ENCODE data around the gene LTC4S. TPM values are rescaled to one million over a fixed set of nuclear protein-coding genes. Genes with fewer than 3 reads are reported as not detected.

The LTC4S gene
- total RNA-seq, 1 donor from 2014 or later, result 91.7 TPM

- intact Hi-C loops (cut with DNase I), result loop anchor here (1.0 kb wide), 2 partner anchors 31 to 33 kb away; partner anchors contain the start of gene MAML1
- Histone ChIP-seq H3K4me3 (peak overlapping the region in 1 of 2 donors; percentile 16), H3K27ac (peak overlapping the region; percentile 74 to 91), H3K36me3 (peaks cover 12% of the 10 kb centered on the region in 2 donors), H3K4me1 (peaks cover 22 to 52% of the 10 kb centered on the region in 2 donors), H3K27me3 (no peaks in the 10 kb centered on the region), H3K9me3 (no peaks in the 10 kb centered on the region)
- peak; percentile 76 to 91 (median 89) for TF ChIP-seq CTCF (IDR thresholded peaks at IDR 0.05)
- DNase-seq (ENCODE audit: low spot score in 2 of 2), result peak in 1 of 2 donors; percentile 90
Observed at GRCh38 chr5:179763215-179763945, 30.4 kb upstream of the LTC4S start.

- peak overlapping the region; percentile 74 to 91 for H3K27ac ChIP-seq
- no peak for TF ChIP-seq CTCF (IDR thresholded peaks at IDR 0.05)
- no peaks in the 10 kb centered on the region for H3K9me3 ChIP-seq
- H3K4me1 ChIP-seq, result peaks cover 22 to 50% of the 10 kb centered on the region in 2 donors
- no peak for DNase-seq (ENCODE audit: low spot score in 2 of 2)
- H3K36me3 ChIP-seq, result peaks cover 14 to 18% of the 10 kb centered on the region in 2 donors
- no peak overlapping the region for H3K4me3 ChIP-seq
- intact Hi-C loops (cut with DNase I), result loop anchor here (2.0 kb wide), 3 partner anchors 55 to 143 kb away; partner anchors contain the start of genes MRNIP and TBC1D9B
- no peaks in the 10 kb centered on the region for H3K27me3 ChIP-seq
Observed at GRCh38 chr5:179764056-179764455, 29.7 kb upstream of the LTC4S start.

- Histone ChIP-seq H3K27ac (peak overlapping the region; percentile 74 to 91), H3K4me1 (peaks cover 22 to 45% of the 10 kb centered on the region in 2 donors), H3K36me3 (peaks cover 27 to 29% of the 10 kb centered on the region in 2 donors), H3K9me3 (no peaks in the 10 kb centered on the region), H3K27me3 (no peaks in the 10 kb centered on the region), H3K4me3 (peak overlapping the region in 1 of 2 donors; percentile 13)
- intact Hi-C loops (cut with DNase I), result loop anchor here (2.0 kb wide), 3 partner anchors 53 to 141 kb away; partner anchors contain the start of genes MRNIP and TBC1D9B
- no peak for TF ChIP-seq CTCF (IDR thresholded peaks at IDR 0.05)
- DNase-seq (ENCODE audit: low spot score in 2 of 2), result peak in 1 of 2 donors; percentile 84
Observed at GRCh38 chr5:179765400-179765799, 28.4 kb upstream of the LTC4S start.

GRCh38 chr5:179766021-179766725 lies 27.6 kb upstream of the LTC4S start:
- Histone ChIP-seq H3K4me3 (peak overlapping the region in 1 of 2 donors; percentile 21), H3K9me3 (no peaks in the 10 kb centered on the region), H3K27ac (peak overlapping the region; percentile 74 to 91), H3K36me3 (peaks cover 34 to 36% of the 10 kb centered on the region in 2 donors), H3K27me3 (no peaks in the 10 kb centered on the region), H3K4me1 (peaks cover 22 to 45% of the 10 kb centered on the region in 2 donors)
- TF ChIP-seq CTCF (IDR thresholded peaks at IDR 0.05), result no peak
- intact Hi-C loops (cut with DNase I), result no loop called here
- peak in 1 of 2 donors; percentile 68 for DNase-seq (ENCODE audit: low spot score in 2 of 2)

GRCh38 chr5:179766726-179767455 lies 26.9 kb upstream of the LTC4S start:
- no peak for TF ChIP-seq CTCF (IDR thresholded peaks at IDR 0.05)

More at GRCh38 chr5:179766726-179767455, 26.9 kb upstream of the LTC4S start:
- peak overlapping the region in 1 of 2 donors; percentile 21 for H3K4me3 ChIP-seq
- H3K4me1 ChIP-seq, result peaks cover 22 to 45% of the 10 kb centered on the region in 2 donors
- DNase-seq (ENCODE audit: low spot score in 2 of 2), result no peak
- intact Hi-C loops (cut with DNase I), result no loop called here
- no peaks in the 10 kb centered on the region for H3K27me3 ChIP-seq
- H3K27ac ChIP-seq, result peak overlapping the region; percentile 74 to 91
- H3K9me3 ChIP-seq, result no peaks in the 10 kb centered on the region
- H3K36me3 ChIP-seq, result peaks cover 41 to 43% of the 10 kb centered on the region in 2 donors
